IPS-NIHi11 (cell line): ENCODE results near the gene NTN1.

Source experiments
- DNase-seq: peaks from one replicate; pipeline ENCODE4 v3.0.0; 2012; ENCODE audit warnings: mixed read lengths, low spot score

NTN1 gene

DNA sequence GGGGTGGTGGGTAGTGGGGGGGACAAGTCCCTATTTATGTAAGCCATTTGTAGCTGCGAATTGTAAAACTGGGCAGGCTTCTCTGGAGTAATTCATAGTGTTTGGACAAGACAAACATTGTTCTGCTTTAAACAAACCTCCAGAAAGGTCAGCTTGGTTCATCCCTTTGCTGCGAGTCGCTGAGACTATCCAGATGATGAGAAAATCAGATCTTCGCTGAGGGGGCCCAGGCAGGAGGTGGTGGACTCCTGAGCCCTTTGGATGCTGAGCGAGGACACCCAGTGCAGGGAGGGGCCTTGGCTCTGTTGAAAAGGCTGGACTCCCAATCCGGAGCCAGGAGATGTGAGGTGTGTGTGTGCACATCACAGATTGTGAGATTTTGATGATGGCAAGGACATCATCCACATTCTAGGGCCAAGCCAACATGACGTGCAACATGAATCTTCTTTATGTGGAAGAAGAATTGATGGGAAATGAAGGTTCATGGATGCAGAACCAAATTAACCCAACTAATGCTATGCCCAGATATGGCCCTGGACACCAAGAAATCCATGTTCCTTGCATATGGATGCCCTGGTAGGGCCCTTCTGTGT, 15.0 kb upstream of the NTN1 start:
- DNase-seq: no peak

DNA sequence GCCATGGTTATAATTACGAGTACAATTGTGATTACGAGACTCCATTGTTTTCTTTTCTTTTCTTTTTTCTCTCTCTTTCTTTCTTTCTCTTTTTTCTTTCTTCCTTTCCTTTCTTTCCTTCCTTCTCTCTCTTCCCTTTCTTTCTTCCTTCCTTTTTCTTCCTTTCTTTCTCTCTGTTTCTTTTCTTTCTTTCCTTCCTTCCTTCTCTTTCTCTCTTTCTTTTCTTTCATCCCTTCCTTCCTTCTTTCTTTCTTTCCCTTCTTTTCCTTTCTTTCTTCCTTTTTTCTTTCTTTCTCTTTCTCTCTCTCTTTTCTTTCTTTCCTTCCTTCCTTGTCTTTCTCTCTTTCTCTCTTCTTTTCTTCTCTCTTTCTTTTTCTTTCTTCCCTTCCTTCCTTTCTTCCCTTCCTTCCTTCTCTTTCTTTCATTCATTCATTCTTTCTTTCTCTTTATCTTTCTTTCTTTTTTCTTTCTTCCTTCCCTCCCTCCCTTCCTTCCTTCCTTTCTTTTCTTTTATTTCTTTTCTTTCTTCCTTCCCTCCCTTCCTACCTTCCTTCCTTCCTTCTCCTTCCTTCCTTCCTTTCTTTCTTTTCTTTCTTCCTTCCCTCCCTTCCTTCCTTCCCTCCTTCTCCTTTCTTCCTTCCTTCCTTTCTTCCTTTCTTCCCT, 14.1 kb upstream of the NTN1 start:
- no peak for DNase-seq

DNA sequence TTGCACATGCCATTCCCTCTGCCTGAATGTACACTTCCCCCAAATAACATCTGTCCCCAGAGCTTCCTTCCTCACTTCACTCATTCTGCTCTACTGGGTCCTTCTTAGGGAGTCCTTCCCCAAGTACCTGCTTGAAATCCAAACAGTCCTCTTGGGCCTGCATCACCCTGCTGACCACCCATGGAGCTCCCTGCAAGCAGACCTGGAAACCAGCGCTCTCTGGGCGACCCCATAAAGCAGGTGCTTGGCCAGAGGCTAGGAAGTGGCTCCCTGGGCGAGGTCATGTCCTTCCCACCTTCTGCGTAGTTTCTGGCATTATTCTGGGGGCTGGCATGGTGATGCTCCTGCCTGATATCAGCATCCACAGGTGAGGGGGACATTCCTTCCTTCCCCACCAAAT, 12.2 kb upstream of the NTN1 start:
- DNase-seq: no peak

DNA sequence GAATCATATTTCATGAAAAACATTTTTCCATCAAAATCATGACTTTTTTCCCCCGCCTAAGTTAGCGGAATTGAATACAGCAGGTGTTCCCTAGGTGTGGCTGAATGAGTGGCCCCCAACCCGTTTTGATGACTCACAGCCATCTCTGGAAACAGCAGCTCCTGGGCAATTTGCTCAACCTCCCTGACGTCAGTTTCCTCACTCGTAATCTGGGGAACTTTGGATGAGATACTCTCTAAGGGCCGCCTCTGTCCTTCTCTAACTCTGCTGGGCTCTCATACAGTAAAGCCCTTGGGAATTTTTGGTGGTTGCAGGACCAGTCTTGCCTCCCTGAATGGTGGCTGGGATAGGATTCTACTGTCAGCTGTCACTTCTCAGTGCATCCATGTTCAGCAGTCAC, 11.6 kb upstream of the NTN1 start:
- no peak for DNase-seq

DNA sequence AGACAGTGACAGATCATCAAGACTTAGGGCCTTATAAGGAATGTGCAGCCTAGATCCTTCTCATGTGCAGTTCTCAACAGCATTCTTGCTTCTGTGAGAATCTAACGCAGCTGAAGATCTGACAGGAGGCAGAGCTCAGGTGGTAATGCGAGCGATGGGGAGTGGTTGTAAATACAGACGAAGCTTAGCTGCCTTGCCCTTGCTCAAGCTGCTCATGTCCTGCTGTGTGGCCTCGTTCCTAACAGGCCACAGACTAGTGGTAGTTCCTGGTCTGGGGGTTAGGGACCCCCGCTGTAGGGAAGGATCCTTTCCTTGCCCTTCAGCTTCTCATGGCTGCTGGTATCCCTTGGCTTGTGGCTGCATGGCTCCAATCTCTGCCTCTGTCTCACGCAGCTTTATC, 10.3 kb upstream of the NTN1 start:
- DNase-seq: no peak

DNA sequence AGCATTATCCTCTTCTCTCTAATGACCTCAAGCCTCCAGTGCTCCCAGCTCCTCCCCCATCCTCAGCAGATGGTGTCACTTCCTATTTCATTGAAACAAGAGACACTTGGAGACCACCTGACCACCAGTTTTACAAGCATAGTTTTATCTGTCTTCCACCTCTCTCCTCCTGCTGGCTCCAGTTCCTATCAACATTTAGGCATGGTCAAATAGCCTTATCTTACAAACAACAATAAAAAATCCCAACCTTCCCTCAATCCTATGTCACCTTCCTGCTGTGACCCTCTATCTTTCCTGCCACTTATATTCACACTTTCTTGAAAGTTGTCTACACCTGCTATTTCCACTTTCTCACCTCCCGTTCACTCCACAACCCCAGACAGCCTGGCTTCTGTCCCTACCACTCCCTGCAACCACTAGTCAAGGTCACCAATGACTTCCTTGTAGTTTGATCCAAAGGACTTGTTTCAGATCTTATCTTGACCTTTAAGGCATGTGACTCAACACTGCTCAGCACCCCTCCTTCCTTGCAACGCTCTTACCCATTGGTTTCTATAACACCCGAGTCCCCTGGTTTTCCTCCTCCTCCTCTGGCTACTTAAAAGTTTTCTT, 4.3 kb upstream of the NTN1 start:
- DNase-seq: no peak

DNA sequence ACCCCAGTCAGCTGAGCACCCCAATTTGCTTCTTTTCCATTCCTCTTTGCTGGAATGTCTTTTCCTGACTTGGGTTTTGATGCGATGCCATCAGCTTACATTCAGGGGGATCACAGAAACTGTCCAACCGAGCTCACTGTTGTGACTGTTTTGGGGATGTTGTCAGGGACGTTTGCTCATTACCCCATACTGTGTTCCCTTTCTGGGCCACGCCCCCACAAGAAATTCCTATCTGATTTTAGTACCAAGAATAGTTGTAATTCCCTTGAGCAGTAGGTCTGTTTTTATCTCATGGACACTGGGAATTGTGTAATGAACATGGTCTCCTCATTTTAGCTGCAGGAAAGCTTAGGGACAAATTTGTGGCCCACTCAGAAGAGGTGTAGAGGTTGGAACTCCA, 2.6 kb upstream of the NTN1 start:
- no peak for DNase-seq

DNA sequence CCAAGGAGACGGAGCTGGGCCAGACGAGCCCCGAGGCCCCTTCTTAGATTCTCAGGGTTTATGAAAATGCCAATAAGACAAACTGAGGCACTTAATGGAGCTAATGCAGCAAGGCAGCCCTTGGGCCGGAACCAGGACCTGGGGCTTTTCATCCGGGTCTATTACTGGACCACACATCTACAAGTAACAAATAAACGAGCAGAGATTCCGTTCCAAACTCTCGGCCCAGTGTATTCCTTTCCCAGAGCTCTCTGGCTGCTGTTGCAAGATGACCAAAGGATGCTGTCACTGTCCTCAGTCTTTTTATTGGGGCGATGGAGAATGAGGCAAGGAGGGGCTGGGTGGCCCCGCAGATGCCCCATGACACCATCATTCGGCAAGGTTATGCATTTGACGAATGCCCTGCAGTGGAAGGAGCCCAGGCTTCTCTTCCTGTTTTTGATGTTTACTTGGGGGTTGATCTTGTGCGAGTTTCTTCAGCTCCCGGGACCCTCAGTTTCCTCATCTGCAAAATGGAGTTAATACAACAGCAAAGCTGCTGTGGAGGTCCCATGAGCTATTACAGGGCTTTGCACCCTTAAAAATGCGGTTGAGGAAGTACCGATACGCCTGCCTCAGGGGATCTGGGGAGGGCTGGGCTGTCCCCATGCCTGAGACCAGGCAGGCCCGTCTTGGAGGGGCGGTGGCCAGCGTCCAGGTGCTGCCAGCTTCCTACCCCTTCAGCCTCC, 1.1 kb upstream of the NTN1 start:
- no peak for DNase-seq

DNA sequence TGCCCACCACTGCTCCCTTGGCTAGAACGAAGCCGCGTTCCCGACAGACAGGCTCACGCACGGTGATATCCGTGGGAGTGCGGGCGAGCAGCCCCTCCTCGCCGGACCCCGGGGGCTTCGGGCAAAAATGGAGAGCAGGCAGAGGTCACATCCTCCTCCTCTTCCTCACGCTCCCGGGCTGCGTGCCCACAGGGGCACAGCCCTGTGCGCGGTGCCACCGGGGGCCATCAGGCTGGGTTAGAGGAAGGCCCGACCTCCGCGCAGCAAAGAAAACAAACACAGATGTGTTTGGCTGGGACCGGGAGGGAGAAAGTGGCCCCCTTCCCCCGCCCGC, 519 bp upstream of the NTN1 start:
- no peak for DNase-seq

DNA sequence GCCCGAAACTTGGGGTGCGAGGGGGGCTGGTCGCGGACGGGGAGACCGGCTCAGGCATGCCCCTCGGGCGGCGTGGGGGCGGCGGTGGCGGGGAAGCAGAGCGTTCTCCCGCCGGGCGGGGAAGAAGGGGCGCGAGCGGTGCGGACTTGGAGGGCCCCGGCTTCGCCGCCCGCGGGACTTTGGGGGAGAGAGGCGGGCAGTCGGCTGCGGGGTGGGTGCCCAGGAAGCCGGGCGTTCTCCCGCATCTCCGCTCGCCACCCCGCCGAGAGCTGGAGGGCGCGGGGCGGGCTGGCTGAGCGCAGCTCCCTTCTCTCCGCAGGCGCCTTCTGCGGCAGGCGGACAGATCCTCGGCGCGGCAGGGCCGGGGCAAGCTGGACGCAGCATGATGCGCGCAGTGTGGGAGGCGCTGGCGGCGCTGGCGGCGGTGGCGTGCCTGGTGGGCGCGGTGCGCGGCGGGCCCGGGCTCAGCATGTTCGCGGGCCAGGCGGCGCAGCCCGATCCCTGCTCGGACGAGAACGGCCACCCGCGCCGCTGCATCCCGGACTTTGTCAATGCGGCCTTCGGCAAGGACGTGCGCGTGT, 772 bp downstream of the NTN1 start:
- DNase-seq: peak; percentile 64

DNA sequence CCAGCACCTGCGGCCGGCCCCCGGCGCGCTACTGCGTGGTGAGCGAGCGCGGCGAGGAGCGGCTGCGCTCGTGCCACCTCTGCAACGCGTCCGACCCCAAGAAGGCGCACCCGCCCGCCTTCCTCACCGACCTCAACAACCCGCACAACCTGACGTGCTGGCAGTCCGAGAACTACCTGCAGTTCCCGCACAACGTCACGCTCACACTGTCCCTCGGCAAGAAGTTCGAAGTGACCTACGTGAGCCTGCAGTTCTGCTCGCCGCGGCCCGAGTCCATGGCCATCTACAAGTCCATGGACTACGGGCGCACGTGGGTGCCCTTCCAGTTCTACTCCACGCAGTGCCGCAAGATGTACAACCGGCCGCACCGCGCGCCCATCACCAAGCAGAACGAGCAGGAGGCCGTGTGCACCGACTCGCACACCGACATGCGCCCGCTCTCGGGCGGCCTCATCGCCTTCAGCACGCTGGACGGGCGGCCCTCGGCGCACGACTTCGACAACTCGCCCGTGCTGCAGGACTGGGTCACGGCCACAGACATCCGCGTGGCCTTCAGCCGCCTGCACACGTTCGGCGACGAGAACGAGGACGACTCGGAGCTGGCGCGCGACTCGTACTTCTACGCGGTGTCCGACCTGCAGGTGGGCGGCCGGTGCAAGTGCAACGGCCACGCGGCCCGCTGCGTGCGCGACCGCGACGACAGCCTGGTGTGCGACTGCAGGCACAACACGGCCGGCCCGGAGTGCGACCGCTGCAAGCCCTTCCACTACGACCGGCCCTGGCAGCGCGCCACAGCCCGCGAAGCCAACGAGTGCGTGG, 1.5 kb downstream of the NTN1 start:
- peak; percentile 49 for DNase-seq

DNA sequence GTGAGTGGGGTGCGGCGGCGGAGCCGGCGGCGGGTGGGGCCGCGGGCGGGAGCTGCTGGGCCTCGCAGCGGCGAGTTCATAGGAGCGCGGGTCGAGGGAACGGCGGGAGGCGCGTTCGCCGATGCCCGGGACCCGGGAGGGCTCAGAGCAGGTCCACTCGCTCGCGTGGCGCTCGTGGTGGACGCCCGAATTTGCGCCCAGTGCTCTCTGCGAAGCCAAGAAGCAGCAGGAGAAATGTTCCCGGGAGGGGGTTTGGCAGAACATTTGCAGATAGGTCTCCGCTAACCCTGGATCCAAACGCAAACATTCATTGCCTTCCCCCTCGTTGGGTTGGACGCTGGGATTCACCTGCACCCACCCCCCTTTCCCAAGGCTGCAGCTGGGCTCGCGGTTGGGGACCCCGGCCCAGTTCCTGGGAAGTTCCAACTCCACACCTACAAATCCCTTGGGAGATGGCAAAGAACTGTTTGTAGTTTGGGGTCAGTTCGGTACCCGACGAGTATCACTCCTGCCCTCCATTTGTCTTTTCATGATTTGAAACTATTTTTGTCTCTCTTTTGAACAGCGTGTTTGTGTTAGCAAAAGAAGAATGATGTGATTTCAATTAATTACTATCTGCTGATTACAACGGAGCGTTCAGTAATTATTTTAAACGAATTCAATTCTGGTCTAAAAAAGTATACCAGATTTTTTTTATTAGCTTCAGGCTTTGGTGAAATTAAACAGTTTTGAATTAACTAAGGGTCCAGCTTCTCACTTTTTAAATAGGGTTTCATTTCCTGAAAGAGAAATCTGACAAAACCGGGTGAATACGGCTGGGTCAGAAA, 2.3 kb downstream of the NTN1 start:
- no peak for DNase-seq

DNA sequence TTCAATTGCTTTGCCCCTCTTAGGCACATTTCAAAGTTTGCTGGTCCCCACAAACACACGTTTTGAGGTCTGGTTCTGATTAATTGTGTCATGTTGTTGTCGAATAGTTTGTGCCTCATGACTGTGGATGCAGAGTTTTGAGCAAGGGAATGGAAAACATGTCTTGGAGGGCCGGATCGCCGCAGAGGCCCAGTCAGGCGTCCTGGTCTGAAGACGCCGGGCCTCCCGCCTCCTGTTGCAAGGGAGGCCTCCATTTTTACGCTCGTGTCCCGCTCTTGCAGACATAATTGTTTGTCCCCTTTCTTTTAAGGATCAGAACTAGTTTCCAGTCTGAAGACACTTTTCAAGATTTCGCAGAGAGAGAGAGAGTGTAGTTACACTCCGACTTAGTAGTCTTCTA, 3.2 kb downstream of the NTN1 start:
- peak; percentile 61 for DNase-seq

DNA sequence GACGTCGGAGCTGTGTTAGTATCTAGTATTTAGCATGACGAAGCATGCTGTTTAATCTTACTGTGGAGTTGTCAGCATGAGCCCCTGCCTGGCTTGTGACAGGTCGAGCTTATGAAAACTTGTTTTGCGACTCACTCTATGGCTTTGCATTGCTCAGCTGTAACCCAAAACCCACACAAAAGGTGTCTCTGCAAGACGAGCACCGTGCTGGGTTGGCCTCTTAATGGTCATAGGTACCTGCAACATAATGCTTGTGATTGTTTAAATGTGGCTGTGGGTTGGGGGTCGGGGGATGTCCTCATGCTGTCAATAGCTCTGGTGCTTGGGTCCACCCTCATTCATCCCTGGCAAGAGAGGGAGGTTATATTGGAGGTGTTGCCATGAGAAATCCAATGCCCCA, 5.4 kb downstream of the NTN1 start:
- DNase-seq: no peak

DNA sequence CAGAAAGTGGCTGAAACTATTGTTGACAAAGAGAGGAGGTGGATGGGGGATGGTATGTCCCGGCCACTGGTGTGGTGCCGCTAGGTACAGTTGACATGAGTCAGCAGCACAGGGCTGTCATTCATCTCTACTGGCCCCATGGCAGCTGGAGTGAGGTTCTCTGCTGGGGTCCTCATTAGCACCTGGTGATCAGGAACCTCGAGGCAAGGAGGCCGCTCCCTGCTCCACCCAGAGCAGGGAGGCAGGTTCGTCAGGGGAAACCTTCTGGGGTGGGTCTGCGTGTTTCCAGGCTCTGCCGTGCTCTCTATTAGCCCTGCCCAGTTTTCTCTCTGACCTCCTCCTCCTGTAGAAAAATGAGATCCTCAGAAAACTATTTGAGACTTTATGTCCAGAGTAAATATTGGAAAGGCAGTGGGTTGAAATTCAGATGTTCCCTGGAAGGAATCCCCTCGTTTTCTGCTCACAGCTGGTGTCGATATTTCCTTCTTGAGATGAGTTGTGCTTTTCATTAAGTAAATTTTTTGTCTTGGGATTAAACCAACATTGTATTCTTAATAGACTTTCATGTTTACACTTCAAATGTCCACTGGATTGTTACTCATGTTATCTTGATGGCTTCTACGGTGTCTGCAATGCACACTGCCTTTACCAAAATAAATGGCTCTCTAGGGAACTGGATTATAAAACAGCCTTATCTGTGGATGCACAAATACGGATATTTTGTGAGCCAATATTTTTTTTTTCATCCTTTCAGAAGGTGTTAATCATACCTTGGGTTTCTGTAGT, 7.1 kb downstream of the NTN1 start:
- DNase-seq: no peak

DNA sequence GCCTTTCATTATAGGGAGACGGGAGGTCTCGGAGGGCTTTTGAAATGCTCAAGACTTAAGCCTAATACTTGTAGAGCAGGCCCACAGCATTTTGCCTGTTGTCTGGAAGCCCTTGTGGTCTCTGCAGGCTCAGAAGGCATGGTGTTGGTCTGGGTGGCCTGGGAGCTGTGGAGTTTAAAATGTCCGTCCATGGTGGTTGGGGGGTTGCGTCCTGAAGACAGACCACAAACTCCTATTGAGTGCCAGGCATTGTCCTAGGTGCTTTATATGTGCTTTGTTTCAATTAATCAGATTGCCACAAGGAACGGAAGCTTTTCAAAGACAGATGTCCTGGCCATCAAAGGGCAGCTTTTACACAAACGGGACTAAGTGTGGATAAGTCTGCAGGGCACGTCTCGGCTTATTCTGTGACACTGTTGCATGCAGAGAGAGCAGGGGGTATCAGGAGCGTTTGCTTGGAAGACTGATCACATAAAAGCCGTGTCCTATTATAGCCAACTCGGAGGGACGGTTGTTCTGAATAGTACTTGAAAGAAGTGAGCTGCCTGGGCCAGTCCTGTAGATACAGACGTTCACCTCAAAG, 7.8 kb downstream of the NTN1 start:
- no peak for DNase-seq

DNA sequence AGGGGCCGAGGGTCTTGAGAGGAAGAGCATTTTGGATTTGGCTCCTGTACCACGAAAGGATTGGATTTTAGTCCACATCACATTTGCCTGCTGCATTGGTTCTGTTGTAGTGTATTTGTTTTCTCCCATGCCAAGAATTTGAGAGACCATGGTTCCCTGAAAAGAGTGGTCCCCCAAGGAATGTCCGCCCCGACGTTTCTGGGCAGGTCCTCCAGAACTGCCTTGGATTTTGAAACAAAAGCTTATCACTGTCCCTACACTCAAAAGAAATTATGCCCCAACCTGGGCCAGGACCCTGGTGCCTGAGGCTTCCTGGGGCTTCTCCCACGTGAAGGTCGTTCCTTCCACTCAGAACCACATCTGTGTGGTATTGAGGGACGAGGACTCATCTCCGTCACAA, 10.8 kb downstream of the NTN1 start:
- no peak for DNase-seq

DNA sequence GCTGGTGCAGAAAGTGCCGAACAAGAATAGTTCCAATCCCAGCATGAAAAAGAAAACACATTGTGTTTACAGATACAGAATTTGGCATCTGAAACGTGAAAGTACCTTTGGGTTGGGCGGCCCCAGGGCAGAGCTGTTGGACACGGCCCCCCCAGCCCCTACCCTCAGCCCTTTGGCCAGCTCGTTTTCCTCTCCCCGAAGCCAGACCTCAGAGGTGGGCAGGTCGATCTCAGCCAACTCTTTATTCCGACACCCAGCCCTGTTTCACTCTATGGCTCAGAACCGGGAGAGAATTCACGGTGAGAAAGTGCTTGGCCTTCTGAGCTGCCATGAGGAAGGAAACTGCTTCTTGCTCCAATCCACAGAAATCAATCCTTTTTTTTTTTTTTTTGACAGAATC, 11.3 kb downstream of the NTN1 start:
- DNase-seq: no peak

DNA sequence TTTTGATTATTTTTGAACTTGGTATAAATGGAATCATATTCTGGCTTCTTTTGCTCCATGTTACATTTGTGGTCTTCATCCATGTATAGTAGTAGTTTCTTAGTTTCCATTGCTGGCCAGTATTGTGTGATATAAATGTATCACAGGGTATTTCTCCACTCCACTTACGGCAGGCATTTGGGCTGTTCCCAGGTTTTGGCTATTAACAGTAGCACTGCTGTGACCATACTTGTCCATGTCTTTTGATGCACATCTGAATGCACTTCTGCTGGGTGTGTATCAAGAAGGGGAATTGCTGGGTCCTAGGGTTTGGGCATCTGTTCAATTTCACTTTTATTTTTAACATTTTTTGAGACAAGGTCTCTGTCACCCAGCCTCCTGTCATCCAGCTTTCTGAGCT, 13.9 kb downstream of the NTN1 start:
- DNase-seq: no peak

DNA sequence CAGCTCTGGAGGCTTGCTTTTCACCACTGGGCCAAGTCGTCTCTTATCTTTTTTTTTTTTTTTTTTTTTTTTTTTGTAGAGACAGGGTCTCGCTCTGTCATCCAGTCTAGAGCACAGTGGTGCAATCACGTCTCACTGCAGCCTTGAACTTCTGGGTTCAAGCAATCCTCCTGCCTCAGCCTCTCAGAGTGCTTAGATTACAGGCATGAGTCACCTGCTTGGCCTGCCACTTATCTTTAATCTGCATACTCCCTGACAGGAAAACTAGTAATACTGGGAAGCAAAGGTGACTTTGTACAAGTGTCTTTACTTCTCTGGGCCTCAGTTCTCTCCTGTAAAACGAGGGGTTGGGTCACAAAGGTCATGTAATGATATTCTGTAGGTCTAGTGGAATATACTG, 15.0 kb downstream of the NTN1 start:
- no peak for DNase-seq
